ENCODE results near the gene INAFM2. TPM values are rescaled to one million over a fixed set of nuclear protein-coding genes. Genes with fewer than 3 reads are reported as not detected.

INAFM2 gene
- total and polyA plus RNA-seq, 4 donors, result 26.0 to 70.0 (median 56.5) TPM

GRCh38 chr15:40292246-40292645 lies 31.2 kb upstream of the INAFM2 start:
- no peaks in the 10 kb centered on the region for H3K36me3 ChIP-seq (ENCODE audit: control insufficient read depth in 1 of 2, insufficient read depth in 2 of 2, low read length in 1 of 2)
- H3K9me3 ChIP-seq (ENCODE audit: control insufficient read depth, low read length), result no peaks in the 10 kb centered on the region
- H3K4me1 ChIP-seq (ENCODE audit: control insufficient read depth in 1 of 2, insufficient read depth in 2 of 2, low read length in 2 of 2), result no peaks in the 10 kb centered on the region
- no peak overlapping the region for H3K4me3 ChIP-seq (ENCODE audit: low read length in 2 of 2)
- ATAC-seq (ENCODE audit: low FRiP score) (no peak), DNase-seq (no peak)
- H3K27me3 ChIP-seq (ENCODE audit: control insufficient read depth in 1 of 2, insufficient read depth in 2 of 2, low read length in 1 of 2), result no peaks in the 10 kb centered on the region
- 86 to 92% methylated on average over 3 of the region's 3 CpGs for WGBS, 2 donors
- intact Hi-C loops (cut with DNase I), result no loop called here
- H3K27ac ChIP-seq (ENCODE audit: low read depth in 1 of 2, low read length in 2 of 2), result no peak overlapping the region

GRCh38 chr15:40293006-40293405 lies 30.5 kb upstream of the INAFM2 start:
- ATAC-seq (ENCODE audit: low FRiP score) (no peak), DNase-seq (no peak)
- Histone ChIP-seq H3K36me3 (ENCODE audit: control insufficient read depth in 1 of 2, insufficient read depth in 2 of 2, low read length in 1 of 2) (no peaks in the 10 kb centered on the region), H3K4me3 (ENCODE audit: low read length in 2 of 2) (no peak overlapping the region), H3K27me3 (ENCODE audit: control insufficient read depth in 1 of 2, insufficient read depth in 2 of 2, low read length in 1 of 2) (no peaks in the 10 kb centered on the region), H3K9me3 (ENCODE audit: control insufficient read depth, low read length) (no peaks in the 10 kb centered on the region), H3K4me1 (ENCODE audit: control insufficient read depth in 1 of 2, insufficient read depth in 2 of 2, low read length in 2 of 2) (no peaks in the 10 kb centered on the region), H3K27ac (ENCODE audit: low read depth in 1 of 2, low read length in 2 of 2) (no peak overlapping the region)
- intact Hi-C loops (cut with DNase I), result no loop called here

GRCh38 chr15:40293905-40294895 lies 29.3 kb upstream of the INAFM2 start:
- Histone ChIP-seq H3K27ac (ENCODE audit: low read depth in 1 of 2, low read length in 2 of 2) (no peak overlapping the region), H3K36me3 (ENCODE audit: control insufficient read depth in 1 of 2, insufficient read depth in 2 of 2, low read length in 1 of 2) (no peaks in the 10 kb centered on the region), H3K27me3 (ENCODE audit: control insufficient read depth in 1 of 2, insufficient read depth in 2 of 2, low read length in 1 of 2) (no peaks in the 10 kb centered on the region), H3K4me1 (ENCODE audit: control insufficient read depth in 1 of 2, insufficient read depth in 2 of 2, low read length in 2 of 2) (no peaks in the 10 kb centered on the region), H3K4me3 (ENCODE audit: low read length in 2 of 2) (no peak overlapping the region), H3K9me3 (ENCODE audit: control insufficient read depth, low read length) (no peaks in the 10 kb centered on the region)
- 93 to 94% methylated on average over 20 of the region's 20 CpGs for WGBS, 2 donors
- DNase-seq (peak in 1 of 2 donors; percentile 17), ATAC-seq (ENCODE audit: low FRiP score) (no peak)
- intact Hi-C loops (cut with DNase I), result no loop called here

- H3K4me3 ChIP-seq (ENCODE audit: low read length in 2 of 2), result no peak overlapping the region
- ATAC-seq (ENCODE audit: low FRiP score) (no peak), DNase-seq (peak in 1 of 2 donors; percentile 12)
- intact Hi-C loops (cut with DNase I), result no loop called here
- 52 to 75% methylated on average over 1 of the region's 1 CpG for WGBS, 2 donors
- no peaks in the 10 kb centered on the region for H3K9me3 ChIP-seq (ENCODE audit: control insufficient read depth, low read length)
- H3K27ac ChIP-seq (ENCODE audit: low read depth in 1 of 2, low read length in 2 of 2), result no peak overlapping the region
- no peaks in the 10 kb centered on the region for H3K27me3 ChIP-seq (ENCODE audit: control insufficient read depth in 1 of 2, insufficient read depth in 2 of 2, low read length in 1 of 2)
- no peaks in the 10 kb centered on the region for H3K4me1 ChIP-seq (ENCODE audit: control insufficient read depth in 1 of 2, insufficient read depth in 2 of 2, low read length in 2 of 2)
- H3K36me3 ChIP-seq (ENCODE audit: control insufficient read depth in 1 of 2, insufficient read depth in 2 of 2, low read length in 1 of 2), result no peaks in the 10 kb centered on the region
These were observed 28.2 kb upstream of the INAFM2 start for GRCh38 chr15:40295297-40295696.

- H3K27ac ChIP-seq (ENCODE audit: low read depth in 1 of 2, low read length in 2 of 2), result no peak overlapping the region
- peak in 1 of 2 donors; percentile 9 for DNase-seq
- intact Hi-C loops (cut with DNase I), result no loop called here
- 49 to 50% methylated on average over 12 of the region's 12 CpGs for WGBS, 2 donors
- no peak overlapping the region for H3K4me3 ChIP-seq (ENCODE audit: low read length in 2 of 2)
- no peaks in the 10 kb centered on the region for H3K9me3 ChIP-seq (ENCODE audit: control insufficient read depth, low read length)
- no peaks in the 10 kb centered on the region for H3K27me3 ChIP-seq (ENCODE audit: control insufficient read depth in 1 of 2, insufficient read depth in 2 of 2, low read length in 1 of 2)
- no peak for ATAC-seq (ENCODE audit: low FRiP score)
- H3K4me1 ChIP-seq (ENCODE audit: control insufficient read depth in 1 of 2, insufficient read depth in 2 of 2, low read length in 2 of 2), result no peaks in the 10 kb centered on the region
- H3K36me3 ChIP-seq (ENCODE audit: control insufficient read depth in 1 of 2, insufficient read depth in 2 of 2, low read length in 1 of 2), result no peaks in the 10 kb centered on the region
These were observed 27.5 kb upstream of the INAFM2 start for GRCh38 chr15:40295877-40296560.

- no peak overlapping the region for H3K27ac ChIP-seq (ENCODE audit: low read depth in 1 of 2, low read length in 2 of 2)
- H3K36me3 ChIP-seq (ENCODE audit: control insufficient read depth in 1 of 2, insufficient read depth in 2 of 2, low read length in 1 of 2), result no peaks in the 10 kb centered on the region
- intact Hi-C loops (cut with DNase I), result no loop called here
- no peaks in the 10 kb centered on the region for H3K27me3 ChIP-seq (ENCODE audit: control insufficient read depth in 1 of 2, insufficient read depth in 2 of 2, low read length in 1 of 2)
- ATAC-seq (ENCODE audit: low FRiP score) (no peak), DNase-seq (peak; percentile 11 to 43)
- no peak overlapping the region for H3K4me3 ChIP-seq (ENCODE audit: low read length in 2 of 2)
- no peaks in the 10 kb centered on the region for H3K9me3 ChIP-seq (ENCODE audit: control insufficient read depth, low read length)
- WGBS, 2 donors, result 91 to 94% methylated on average over 5 of the region's 5 CpGs
- H3K4me1 ChIP-seq (ENCODE audit: control insufficient read depth in 1 of 2, insufficient read depth in 2 of 2, low read length in 2 of 2), result no peaks in the 10 kb centered on the region
These were observed 26.8 kb upstream of the INAFM2 start for GRCh38 chr15:40296561-40297230.

GRCh38 chr15:40297356-40297755 lies 26.1 kb upstream of the INAFM2 start:
- peak; percentile 35 to 44 for DNase-seq
- Histone ChIP-seq H3K27me3 (ENCODE audit: control insufficient read depth in 1 of 2, insufficient read depth in 2 of 2, low read length in 1 of 2) (no peaks in the 10 kb centered on the region), H3K27ac (ENCODE audit: low read depth in 1 of 2, low read length in 2 of 2) (no peak overlapping the region), H3K4me1 (ENCODE audit: control insufficient read depth in 1 of 2, insufficient read depth in 2 of 2, low read length in 2 of 2) (no peaks in the 10 kb centered on the region), H3K9me3 (ENCODE audit: control insufficient read depth, low read length) (no peaks in the 10 kb centered on the region), H3K4me3 (ENCODE audit: low read length in 2 of 2) (no peak overlapping the region), H3K36me3 (ENCODE audit: control insufficient read depth in 1 of 2, insufficient read depth in 2 of 2, low read length in 1 of 2) (no peaks in the 10 kb centered on the region)
- intact Hi-C loops (cut with DNase I), result no loop called here
- no peak for ATAC-seq (ENCODE audit: low FRiP score)
- WGBS, 2 donors, result 96 to 97% methylated on average over 10 of the region's 10 CpGs

- WGBS, 2 donors, result 97% methylated on average over 17 of the region's 17 CpGs
- no peaks in the 10 kb centered on the region for H3K36me3 ChIP-seq (ENCODE audit: control insufficient read depth in 1 of 2, insufficient read depth in 2 of 2, low read length in 1 of 2)
- no peak overlapping the region for H3K4me3 ChIP-seq (ENCODE audit: low read length in 2 of 2)
- intact Hi-C loops (cut with DNase I), result no loop called here
- ATAC-seq (ENCODE audit: low FRiP score) (no peak), DNase-seq (peak; percentile 21 to 36)
- no peaks in the 10 kb centered on the region for H3K9me3 ChIP-seq (ENCODE audit: control insufficient read depth, low read length)
- H3K27me3 ChIP-seq (ENCODE audit: control insufficient read depth in 1 of 2, insufficient read depth in 2 of 2, low read length in 1 of 2), result no peaks in the 10 kb centered on the region
- no peaks in the 10 kb centered on the region for H3K4me1 ChIP-seq (ENCODE audit: control insufficient read depth in 1 of 2, insufficient read depth in 2 of 2, low read length in 2 of 2)
- H3K27ac ChIP-seq (ENCODE audit: low read depth in 1 of 2, low read length in 2 of 2), result no peak overlapping the region
These were observed 25.1 kb upstream of the INAFM2 start for GRCh38 chr15:40298216-40298935.

Measured in aorta (tissue), 5 donors.